TTC549 (cell line): ENCODE measurements around the gene IKZF3.
"Not testable (repeated sequence)": the region's sequence is repeated elsewhere in the genome, so short reads cannot be mapped to it uniquely, and the experiment has no call there.

Experiments
- FAIRE-seq: peaks from 2 replicates; lab custom pipeline; 2012; peaks lifted over from hg19 to GRCh38; lab: Jason Lieb, UNC

IKZF3 gene

DNA sequence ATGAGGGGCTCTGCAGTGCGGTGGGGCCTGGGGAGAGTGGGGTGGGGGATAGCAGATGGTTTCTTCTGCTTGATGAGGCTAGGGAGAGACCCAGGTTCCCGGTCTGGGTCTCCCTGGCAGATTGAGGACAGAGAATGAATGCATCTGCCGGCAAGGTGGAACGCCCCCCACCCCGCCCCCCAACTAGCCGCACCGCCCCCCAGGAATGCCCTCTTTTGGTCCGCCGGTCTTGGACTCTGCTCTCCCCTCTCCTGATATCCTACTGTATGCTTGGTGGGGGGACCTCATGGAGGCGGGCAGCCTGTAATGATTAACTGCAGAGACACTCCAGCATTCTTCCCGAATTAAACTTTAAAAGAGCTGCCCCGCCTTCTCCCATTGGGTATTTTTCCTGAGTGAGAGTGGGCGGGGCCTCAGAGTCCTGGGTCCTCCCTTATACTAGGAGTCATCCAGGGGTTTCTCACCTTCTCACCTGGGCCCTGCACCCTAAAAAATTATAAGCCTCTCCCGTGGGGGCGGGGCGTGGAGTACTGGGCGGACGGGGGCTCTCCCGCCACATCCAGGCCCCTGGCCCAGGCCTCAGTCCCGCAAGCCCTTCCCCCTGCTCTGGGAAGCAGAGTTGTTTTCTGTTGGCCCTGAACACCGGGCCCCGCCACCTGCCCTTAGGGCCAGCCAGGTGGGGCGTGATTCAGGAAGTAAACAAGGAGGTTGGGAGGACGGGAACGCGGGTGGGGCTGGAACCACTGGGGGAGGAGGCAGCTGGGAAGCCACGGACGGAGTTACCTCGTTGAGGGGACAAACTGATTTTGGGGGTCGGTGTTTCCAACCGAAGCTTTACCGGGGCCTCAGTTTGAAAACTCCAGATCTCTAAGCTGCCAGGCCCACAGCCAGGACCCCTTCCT lies 124.9 kb downstream of the IKZF3 start:
- FAIRE-seq, result no peak

DNA sequence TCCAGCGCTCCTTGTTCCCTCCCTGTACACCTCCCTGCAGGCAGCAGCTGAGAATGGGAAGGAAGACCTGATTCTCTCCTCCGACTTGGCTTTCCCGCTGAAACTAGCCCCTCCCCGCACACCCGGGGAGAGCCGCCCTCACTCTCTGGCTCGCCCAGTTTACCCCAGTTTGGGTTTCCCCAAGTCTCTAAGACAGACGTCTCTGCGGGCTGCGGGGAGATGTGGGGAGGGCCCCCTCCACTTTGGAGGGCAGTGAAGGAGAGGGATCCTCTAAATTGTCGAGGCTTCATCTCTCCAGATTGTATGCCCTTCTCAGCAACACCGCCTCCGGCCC lies 125.6 kb downstream of the IKZF3 start:
- FAIRE-seq, result no peak

DNA sequence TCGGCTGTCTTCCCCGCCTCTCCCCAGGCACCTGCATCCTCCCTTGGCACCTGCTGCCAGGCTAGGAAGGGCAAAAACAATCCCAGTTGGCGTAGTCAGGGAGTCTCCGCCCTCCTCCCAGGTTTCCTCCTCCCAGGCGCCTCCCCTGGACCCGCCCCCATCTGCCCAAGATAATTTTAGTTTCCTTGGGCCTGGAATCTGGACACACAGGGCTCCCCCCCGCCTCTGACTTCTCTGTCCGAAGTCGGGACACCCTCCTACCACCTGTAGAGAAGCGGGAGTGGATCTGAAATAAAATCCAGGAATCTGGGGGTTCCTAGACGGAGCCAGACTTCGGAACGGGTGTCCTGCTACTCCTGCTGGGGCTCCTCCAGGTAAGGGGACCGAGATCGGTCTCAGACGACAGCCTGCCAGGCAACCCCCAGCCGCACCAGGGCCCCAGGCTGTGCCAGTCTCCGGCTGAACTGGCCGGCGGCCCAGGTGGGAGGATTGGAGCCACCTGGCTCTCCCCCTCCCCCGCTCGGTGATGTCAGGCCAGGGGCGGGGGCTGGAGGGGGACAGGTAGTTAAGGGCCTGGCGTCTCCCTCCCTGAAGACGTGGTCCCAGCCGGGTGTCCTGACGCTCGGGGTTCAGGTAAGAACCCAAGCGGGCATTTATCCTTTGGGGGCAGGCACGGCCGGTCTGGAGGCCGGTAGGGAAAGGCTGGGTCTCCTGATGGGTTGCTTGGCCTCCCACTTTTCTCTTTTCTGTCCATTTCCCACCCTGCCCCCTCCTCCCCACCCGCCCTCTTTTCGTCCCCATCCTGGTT lies 126.1 kb downstream of the IKZF3 start, which contains the start of gene GRB7:
Gene GRB7 (plus strand): TSS at position 179 of the 808 bp plus-strand sequence. CDS start 4,364 bp downstream, outside the sequence.
- no peak for FAIRE-seq

DNA sequence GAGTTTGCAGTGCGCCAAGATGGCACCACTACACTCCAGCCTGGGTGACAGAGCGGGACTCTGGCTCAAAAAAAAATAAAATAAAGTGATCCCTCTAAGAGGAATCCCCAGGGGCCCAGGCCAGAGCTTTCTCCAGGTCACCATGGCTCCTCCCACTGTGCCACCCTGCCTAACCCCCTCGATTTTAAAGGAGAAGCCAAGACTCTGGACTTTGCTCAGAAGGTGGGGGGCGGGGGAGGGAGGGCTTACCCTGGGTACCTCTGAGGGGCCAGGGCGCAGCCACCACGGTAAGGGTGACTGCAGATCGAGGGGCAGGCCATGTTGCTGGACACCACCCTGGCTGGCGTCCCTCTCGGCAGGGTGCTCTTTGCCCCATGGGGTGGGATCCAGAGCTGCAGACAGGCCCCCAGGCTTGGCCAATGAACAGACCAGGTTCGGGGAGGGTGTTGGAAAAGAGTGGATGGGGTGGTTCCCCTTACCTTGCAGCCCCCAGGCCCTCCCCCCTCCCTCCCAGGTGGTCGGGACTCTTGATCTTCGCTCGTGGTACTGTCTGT lies 126.8 kb downstream of the IKZF3 start:
- no peak for FAIRE-seq

DNA sequence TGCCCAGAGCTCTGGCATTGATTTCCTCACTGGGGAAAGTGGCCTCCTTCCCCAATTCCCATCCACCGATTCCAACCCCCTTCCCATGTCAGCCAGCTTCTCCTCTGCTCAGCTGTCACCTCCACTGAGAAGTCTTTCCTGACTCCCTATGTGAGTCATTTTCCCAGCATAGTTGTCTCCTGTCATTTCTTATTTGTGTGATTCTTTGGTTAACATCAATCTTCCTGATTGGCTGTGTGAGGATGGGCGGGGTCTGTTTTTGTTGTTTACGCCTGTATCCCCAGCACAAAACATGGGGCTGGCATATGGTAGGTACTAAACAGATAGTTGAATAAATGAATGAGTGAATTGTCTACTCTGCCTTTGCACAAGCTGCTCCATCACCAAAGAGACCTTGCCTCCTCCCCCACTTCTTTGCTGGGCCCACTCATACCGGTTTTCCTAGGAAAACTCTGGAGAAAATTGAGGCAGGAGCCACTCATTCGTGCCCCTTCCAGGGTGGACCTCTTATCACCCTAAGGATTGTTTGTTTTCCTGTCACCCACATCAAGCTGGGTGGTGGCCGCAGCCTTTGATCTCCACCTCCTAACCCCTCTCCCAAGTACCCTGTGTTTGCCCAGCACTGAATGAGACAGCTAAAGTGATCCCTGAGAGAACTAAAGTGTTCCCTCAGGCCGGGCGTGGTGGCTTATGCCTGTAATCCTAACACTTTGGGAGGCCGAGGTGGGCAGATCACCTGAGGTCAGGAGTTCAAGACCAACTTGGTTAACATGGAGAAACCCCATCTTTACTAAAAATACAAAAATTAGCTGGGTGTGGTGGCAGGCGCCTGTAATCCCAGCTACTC lies 127.6 kb downstream of the IKZF3 start:
- FAIRE-seq, result no peak

DNA sequence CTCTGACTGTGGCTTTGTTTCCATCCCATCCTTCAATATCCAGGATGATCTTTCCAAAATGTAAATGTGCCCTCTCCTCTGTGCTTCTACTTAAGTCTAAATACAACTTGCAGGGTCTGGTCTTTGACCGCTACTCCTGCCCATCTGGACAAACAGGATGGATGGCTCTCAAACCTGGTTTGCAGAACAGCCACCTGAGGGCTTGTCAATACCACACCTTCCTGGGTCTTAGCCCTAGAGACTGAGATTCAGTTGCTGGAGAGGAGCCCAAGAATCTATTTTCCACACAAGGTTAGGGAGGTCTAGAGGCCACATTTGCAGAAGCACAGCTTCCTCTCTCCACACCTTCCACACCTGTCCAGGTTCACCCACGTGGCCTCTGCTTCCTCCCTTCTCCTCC lies 128.2 kb downstream of the IKZF3 start:
- FAIRE-seq, result no peak

DNA sequence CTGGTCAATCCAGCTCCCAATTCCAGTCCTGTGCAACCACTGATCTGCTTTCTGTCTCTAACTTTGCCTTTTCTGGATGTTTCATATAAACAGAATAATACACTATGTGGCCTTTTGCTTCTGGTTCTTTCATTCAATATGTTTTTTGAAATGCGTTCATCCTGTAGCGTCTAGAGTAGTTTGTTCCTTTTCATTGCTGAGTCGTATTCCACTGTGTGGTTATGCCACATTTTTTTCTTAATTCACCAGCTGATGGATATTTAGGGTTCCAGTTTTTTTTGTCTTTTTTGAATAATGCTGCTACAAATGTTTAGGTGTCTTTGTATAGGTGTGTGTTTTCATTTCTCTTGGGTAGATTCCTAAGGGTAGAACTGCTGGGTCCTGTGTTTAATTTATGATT lies 131.5 kb downstream of the IKZF3 start:
- FAIRE-seq, result no peak

DNA sequence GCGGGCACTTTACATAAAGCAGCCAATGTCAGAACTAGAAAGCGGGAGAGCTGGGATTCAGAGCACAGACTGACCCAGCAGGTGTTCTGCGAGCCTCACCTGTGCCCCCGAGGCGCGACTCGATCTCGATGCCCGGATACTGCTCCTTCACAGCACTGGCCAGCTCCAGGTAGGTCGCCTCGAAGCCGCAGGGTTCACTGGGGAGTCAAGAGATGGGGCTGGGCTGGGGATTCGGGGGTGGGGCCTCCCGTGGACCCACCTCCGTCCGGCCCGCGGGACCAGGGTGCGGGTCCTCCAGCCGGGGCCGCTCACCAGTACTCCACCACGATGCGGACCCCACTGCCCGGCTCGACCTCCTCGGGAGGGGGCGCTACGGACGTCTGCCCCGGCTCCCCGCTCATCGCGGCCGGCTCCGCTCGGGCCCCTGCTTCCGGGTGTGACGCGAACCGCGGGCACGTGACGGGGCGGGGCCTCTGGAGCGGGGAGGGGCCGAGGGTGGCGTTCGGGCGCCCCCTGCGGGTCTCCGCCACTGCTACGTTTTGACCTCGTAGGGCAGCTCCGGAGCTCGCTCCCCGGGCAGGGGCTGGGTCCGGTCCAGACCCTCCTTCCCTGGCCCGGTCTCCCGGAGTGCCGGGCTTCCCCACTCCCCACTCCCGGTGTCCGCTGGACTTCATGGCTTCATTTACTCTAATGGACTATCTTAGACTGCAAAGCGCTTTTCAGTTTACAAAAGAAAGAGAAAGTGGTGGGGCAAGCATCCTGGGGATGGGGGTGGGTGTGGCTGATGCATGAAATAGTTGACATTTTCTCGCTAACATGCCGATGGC lies 133.8 kb downstream of the IKZF3 start, which contains the start of gene MIEN1:
Gene MIEN1 (minus strand): TSS at position 438 of the 827 bp plus-strand sequence. CDS start 37 bp downstream, at position 401.
- FAIRE-seq, result no peak

DNA sequence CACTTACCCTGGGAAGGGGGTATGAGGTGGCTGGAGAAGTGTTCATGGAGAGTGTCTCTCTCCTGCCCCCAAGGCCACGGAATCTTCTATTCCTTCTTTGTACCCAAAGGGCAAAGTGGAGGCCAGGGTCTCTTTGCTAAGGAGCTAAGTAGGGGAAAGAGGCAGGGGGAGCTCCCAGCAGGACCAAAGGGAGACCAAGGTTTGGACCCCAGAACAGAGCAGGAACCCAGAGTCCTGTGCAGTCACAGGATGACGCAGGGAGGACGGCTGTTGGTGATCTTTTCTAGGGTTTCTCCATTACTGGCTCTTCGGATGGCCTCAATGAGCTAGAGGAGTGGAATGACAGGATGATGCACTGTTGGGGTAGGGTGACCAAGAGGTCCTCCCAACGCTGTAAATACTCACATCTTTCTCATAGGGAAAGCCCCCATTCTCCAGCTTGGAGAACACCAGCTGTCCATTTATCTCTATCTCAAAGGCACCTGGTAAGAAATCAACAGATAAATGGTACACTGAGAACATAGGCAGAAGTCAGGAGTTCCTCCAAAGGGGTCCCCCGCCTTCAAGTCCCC lies 134.7 kb downstream of the IKZF3 start:
- no peak for FAIRE-seq

DNA sequence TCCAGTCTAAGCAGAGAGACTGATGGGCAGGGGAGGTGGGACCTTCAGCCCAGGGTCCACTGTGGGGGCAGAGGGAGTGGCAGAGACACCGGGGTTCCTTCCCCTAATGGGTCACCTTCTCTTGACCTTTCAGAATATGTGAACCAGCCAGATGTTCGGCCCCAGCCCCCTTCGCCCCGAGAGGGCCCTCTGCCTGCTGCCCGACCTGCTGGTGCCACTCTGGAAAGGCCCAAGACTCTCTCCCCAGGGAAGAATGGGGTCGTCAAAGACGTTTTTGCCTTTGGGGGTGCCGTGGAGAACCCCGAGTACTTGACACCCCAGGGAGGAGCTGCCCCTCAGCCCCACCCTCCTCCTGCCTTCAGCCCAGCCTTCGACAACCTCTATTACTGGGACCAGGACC lies 136.6 kb downstream of the IKZF3 start:
- no peak for FAIRE-seq

DNA sequence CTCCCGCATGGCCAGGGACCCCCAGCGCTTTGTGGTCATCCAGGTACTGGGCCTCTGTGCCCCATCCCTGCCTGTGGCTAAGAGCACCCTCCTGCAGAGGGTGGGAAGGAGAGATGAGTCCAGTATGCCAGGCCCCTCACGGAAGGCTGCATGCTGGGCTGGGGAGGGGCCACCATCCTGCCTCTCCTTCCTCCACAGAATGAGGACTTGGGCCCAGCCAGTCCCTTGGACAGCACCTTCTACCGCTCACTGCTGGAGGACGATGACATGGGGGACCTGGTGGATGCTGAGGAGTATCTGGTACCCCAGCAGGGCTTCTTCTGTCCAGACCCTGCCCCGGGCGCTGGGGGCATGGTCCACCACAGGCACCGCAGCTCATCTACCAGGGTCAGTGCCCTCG lies 137.5 kb downstream of the IKZF3 start:
- no peak for FAIRE-seq

DNA sequence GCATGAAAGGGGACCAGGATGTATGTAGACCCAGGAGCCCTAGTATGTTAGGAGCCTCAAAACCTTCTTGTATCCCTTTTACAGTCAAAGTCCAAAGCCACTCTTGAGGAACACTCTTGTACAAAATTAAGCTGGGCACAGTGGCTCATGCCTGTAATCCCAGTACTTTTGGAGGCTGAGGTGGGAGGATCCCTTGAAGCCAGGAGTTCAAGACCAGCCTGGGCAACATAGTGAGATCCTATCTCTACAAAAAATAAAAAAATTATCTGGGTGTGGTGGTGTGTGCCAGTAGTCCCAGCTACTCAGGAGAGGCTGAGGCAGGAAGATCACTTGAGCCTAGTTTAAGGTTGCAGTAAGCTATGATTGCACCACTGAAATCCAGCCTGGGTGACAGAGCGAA lies 138.2 kb downstream of the IKZF3 start:
- not testable (repeated sequence) for FAIRE-seq

DNA sequence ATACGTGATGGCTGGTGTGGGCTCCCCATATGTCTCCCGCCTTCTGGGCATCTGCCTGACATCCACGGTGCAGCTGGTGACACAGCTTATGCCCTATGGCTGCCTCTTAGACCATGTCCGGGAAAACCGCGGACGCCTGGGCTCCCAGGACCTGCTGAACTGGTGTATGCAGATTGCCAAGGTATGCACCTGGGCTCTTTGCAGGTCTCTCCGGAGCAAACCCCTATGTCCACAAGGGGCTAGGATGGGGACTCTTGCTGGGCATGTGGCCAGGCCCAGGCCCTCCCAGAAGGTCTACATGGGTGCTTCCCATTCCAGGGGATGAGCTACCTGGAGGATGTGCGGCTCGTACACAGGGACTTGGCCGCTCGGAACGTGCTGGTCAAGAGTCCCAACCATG lies 139.4 kb downstream of the IKZF3 start:
- no peak for FAIRE-seq

DNA sequence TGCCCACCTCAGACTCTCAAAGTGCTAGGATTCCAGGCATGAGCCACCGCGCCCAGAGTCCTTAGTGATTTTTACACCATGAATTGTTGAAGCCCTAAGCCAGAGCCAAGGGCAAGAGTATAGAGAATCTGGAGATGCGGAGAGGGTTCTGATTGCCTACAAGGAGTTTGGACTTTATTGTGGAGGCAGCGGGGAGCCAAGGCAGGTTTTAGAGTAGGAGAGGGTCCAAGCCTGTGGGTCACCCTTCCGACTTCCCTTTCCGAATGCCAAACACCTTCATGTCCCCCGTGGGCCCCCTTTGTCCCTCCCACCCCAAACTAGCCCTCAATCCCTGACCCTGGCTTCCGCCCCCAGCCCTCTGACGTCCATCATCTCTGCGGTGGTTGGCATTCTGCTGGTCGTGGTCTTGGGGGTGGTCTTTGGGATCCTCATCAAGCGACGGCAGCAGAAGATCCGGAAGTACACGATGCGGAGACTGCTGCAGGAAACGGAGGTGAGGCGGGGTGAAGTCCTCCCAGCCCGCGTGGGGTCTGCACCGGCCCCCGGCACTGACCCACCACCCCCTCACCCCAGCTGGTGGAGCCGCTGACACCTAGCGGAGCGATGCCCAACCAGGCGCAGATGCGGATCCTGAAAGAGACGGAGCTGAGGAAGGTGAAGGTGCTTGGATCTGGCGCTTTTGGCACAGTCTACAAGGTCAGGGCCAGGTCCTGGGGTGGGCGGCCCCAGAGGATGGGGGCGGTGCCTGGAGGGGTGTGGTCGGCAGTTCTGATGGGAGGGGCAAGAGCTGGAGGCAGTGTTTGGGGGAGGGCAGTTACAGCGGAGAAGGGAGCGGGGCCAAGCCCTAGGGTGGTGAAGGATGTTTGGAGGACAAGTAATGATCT lies 140.9 kb downstream of the IKZF3 start:
- FAIRE-seq, result no peak

DNA sequence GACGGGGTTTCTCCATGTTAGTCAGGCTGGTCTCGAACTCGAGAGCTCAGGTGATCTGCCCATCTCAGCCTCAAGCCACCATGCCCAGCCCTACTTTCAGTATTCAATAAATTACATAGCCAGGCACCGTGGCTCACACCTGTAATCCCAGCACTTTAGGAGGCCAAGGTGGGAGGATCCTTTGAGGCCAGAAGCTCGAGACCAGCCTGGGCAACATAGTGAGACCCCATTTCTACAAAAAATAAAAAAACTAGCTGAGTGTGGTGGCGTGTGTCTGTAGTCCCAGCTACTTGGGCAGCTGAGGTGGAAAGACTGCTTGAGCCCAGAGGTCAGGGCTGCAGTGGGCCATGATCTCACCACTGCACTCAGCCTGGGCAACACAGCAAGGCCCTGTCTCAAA lies 142.0 kb downstream of the IKZF3 start:
- no peak for FAIRE-seq

DNA sequence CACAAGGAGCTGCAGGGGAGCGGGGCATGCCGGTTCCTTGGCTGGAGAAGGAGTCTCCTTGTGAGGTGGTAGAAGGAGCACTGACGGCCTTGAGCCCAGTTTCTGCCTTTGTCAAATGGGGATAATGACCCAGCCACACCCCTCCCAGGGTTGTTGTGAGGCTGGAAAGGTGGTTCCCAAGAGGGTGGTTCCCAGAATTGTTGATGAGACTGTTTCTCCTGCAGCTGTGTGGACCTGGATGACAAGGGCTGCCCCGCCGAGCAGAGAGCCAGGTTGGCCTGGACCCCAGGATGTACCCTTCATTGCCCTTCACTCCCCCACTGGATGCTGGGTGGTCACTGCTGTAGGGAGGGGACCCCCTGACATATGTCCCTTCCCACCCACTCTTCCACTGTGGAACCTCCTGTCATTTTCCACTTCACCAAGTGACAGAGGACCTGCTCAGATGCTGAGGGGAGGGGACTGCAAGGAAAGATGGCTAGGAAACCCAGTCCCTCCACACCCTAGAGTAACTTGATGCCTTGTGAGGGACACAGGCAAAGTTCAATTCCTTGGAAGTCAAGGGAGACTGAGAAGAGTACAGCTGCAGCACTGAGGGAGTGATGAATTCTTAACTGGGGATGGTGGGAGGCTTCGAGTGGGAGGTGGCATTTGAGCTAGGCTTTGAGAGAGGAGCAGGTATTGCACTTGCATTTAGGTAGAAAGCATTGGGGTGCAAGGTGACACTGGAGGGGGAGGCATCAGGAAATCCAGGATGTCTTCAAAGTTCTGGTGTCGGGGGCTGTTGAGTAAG lies 144.4 kb downstream of the IKZF3 start:
- FAIRE-seq, result no peak

DNA sequence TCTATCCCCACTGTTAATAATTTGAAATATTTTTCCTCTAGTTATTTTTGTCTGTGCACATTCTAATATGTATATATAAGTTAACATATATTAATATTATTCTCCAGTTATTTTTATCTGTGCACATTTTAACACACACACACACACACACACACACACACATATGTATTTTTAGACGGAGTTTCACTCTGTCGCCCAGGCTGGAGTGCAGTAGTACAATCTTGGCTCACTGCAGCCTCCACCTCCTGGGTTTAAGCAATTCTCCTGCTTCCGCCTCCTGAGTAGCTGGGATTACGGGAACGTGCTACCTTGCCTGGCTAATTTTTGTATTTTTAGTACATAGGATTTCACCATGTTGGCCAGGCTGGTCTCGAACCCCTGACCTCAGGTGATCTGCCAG lies 146.5 kb downstream of the IKZF3 start:
- FAIRE-seq, result no peak

DNA sequence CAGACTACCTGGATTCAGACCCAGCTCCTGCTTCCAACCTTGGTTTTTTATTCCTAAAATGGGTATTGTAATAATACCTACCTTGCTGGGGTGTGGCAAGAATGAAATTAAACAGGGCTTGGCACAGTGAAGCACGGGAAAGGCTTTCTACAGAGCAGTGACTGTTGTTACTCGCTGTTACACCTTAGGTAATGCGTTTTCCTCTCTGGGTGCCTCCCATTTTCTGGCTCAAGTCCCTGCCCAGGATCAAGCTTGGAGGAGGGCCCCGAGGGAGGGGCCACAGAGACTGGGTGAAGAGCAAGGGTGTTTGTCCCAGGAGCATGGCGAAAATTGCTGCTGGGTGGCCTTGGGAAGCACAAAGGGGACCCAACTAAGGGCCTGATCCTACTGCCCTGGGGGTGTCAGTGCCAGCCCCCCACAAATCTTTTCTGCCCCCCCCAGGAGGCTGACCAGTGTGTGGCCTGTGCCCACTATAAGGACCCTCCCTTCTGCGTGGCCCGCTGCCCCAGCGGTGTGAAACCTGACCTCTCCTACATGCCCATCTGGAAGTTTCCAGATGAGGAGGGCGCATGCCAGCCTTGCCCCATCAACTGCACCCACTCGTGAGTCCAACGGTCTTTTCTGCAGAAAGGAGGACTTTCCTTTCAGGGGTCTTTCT lies 147.1 kb downstream of the IKZF3 start:
- no peak for FAIRE-seq
